HepG2 (cell line): ENCODE data around the gene ARMC8. TPM values are rescaled to one million over a fixed set of nuclear protein-coding genes. Genes with fewer than 3 reads are reported as not detected.
A peak's percentile ranks its signal among the peaks of the same experiment; 100 is the strongest.

Experiments
- ATAC-seq: fragments of 200-7000 bp; cut with Tn5 transposase; 3 replicates; pipeline ENCODE4 v1.9.1; 2020; ENCODE audit warnings: mild to moderate bottlenecking, moderate library complexity
- BruUV-seq: library from RNA; stranded (reverse); fragments of 400-500 nt; replicated peaks from 2 replicates; lab custom pipeline; 2021; lab: Mats Ljungman, UMichigan
- CTCF ChIA-PET: fragments of 300-600 bp; formaldehyde crosslinking; extraction: SDS; loops from one replicate; lab custom pipeline; 2021; ENCODE audit warnings: low total read pairs, inconsistent platforms, low intra/inter-chr PET ratio; lab: Yijun Ruan, JAX
- POLR2A ChIA-PET: fragments of 350-600 bp; sonication (Branson Sonifier 250); formaldehyde crosslinking; loops from one replicate; lab custom pipeline; 2020; ENCODE audit warnings: antibody characterized with exemption, inconsistent platforms; lab: Yijun Ruan, JAX
- DNase-seq: peaks from one replicate; pipeline ENCODE4 v3.0.0-alpha.2; 2015; ENCODE audit warnings: low spot score
- FAIRE-seq: peaks from 3 replicates; lab custom pipeline; 2011; peaks lifted over from hg19 to GRCh38; lab: Jason Lieb, UNC
- H2AFZ ChIP-seq: one replicate; pipeline ENCODE4 v1.6.1; 2011; ENCODE audit warnings: low read length, inconsistent platforms
- H3K27ac ChIP-seq: fragments of 300-600 bp; 3 replicates; pipeline ENCODE4 v1.8.0; 2011; ENCODE audit warnings: mixed run types, mild to moderate bottlenecking, mixed read lengths, low read length, inconsistent platforms; ENCODE audit not compliant: insufficient read depth; ENCODE audit errors: extremely low read length
- H3K27me3 ChIP-seq, 2 experiments: fragments of 200-600 bp in 1 of 2; 2 replicates in 1 of 2; 3 replicates in 1 of 2; pipeline versions ENCODE4 v1.6.0 to v1.8.0; 2011; ENCODE audit warnings: low read length in 2 of 2, mild to moderate bottlenecking in 2 of 2, moderate library complexity in 2 of 2, inconsistent platforms in 1 of 2; ENCODE audit not compliant: insufficient read depth in 2 of 2, control insufficient read depth in 1 of 2
- H3K36me3 ChIP-seq, 2 experiments: fragments of 200-600 bp in 1 of 2; replicated peaks in 1 of 2; 2 replicates in 1 of 2; 3 replicates in 1 of 2; pipeline versions ENCODE4 v1.5.1 to v1.8.0; 2011; ENCODE audit warnings: low read length in 2 of 2, inconsistent platforms in 1 of 2; ENCODE audit not compliant: insufficient read depth in 2 of 2, control insufficient read depth in 1 of 2
- H3K4me1 ChIP-seq: 2 replicates; pipeline ENCODE4 v1.5.1; 2012; ENCODE audit warnings: low read length, inconsistent platforms; ENCODE audit not compliant: insufficient read depth
- H3K4me2 ChIP-seq: 2 replicates; pipeline ENCODE4 v1.6.0; 2011; ENCODE audit warnings: low read depth, low read length, inconsistent platforms
- H3K4me3 ChIP-seq, 3 experiments: fragments of 200-600 bp in 1 of 3; sonication (generic), shearing (Covaris generic) in 1 of 3; replicated peaks in 1 of 3; 2 replicates each; pipeline ENCODE4 v1.5.1; 2011 to 2016; ENCODE audit warnings: low read length in 3 of 3, inconsistent platforms in 2 of 3, low read depth in 2 of 3, mild to moderate bottlenecking in 2 of 3, control low read depth in 1 of 3, mixed read lengths in 1 of 3; ENCODE audit not compliant: insufficient read depth in 1 of 3
- H3K79me2 ChIP-seq: one replicate; pipeline ENCODE4 v1.6.1; 2011; ENCODE audit warnings: low read length, inconsistent platforms; ENCODE audit not compliant: insufficient read depth
- H3K9ac ChIP-seq: 2 replicates; pipeline ENCODE4 v1.6.0; 2011; ENCODE audit warnings: mild to moderate bottlenecking, low read depth, low read length, inconsistent platforms; ENCODE audit not compliant: insufficient read depth
- H3K9me3 ChIP-seq: 2 replicates; pipeline ENCODE4 v1.5.1; 2012; ENCODE audit warnings: mild to moderate bottlenecking, low read length
- H4K20me1 ChIP-seq: 2 replicates; pipeline ENCODE4 v1.6.0; 2011; ENCODE audit warnings: inconsistent platforms, mild to moderate bottlenecking, low read length, moderate library complexity; ENCODE audit not compliant: insufficient read depth
- HNRNPUL1 ChIP-seq: fragments of 200-400 bp; formaldehyde crosslinking; IDR thresholded peaks from 2 replicates; pipeline ENCODE4 v1.6.1; 2017; ENCODE audit warnings: low read depth, mild to moderate bottlenecking, low read length, moderate library complexity
- KDM5B ChIP-seq: sonication (generic); formaldehyde crosslinking; IDR thresholded peaks from 2 replicates; pipeline ENCODE4 v1.4.0; 2020; ENCODE audit warnings: missing genetic modification reagents, mild to moderate bottlenecking, borderline replicate concordance
- KLF16 ChIP-seq, 2 experiments: sonication (generic) in 1 of 2; formaldehyde crosslinking in 1 of 2; IDR thresholded peaks; 2 replicates each; pipeline versions ENCODE4 v1.6.1 to v1.8.0; 2016 to 2023; ENCODE audit warnings: missing genetic modification reagents in 2 of 2, missing compliant biosample characterization in 1 of 2
- MAFF ChIP-seq: IDR thresholded peaks from 2 replicates; pipeline ENCODE4 v1.6.1; 2011; ENCODE audit warnings: low read depth, low read length, improper control_type of control experiment
- MAFK ChIP-seq, 2 experiments: IDR thresholded peaks in 1 of 2; conservative IDR thresholded peaks in 1 of 2; 2 replicates each; pipeline ENCODE4 v1.6.1; 2011; ENCODE audit warnings: improper control_type of control experiment in 2 of 2, low read length in 2 of 2
- SP5 ChIP-seq: IDR thresholded peaks from 2 replicates; pipeline ENCODE4 v1.6.1; 2016; ENCODE audit warnings: low read depth, borderline replicate concordance
- SUZ12 ChIP-seq: fragments of 150-350 bp; IDR thresholded peaks from 2 replicates; pipeline ENCODE4 v1.6.1; 2014; ENCODE audit warnings: low read depth, low read length
- TCF12 ChIP-seq, 2 experiments: fragments of 450-650 bp in 1 of 2; sonication (generic) in 1 of 2; formaldehyde crosslinking in 1 of 2; IDR thresholded peaks; 2 replicates each; pipeline versions ENCODE4 v1.6.1 to v1.8.0; 2017 to 2022; ENCODE audit warnings: antibody characterized with exemption in 1 of 2, mild to moderate bottlenecking in 1 of 2, missing genetic modification reagents in 1 of 2, moderate library complexity in 1 of 2
- ZBTB21 ChIP-seq: sonication (generic); formaldehyde crosslinking; IDR thresholded peaks from 2 replicates; pipeline ENCODE4 v1.4.0; 2020; ENCODE audit warnings: missing genetic modification reagents
- ZNF558 ChIP-seq: sonication (generic); formaldehyde crosslinking; IDR thresholded peaks from 2 replicates; pipeline ENCODE4 v1.9.0; 2022; ENCODE audit warnings: mild to moderate bottlenecking, missing genetic modification reagents, borderline replicate concordance
- ZNF790 ChIP-seq: sonication (generic); formaldehyde crosslinking; IDR thresholded peaks from 2 replicates; pipeline ENCODE4 v1.8.0; 2022; ENCODE audit warnings: missing genetic modification reagents, mild to moderate bottlenecking, borderline replicate concordance
- ZNF879 ChIP-seq: sonication (generic); formaldehyde crosslinking; IDR thresholded peaks from 2 replicates; pipeline ENCODE4 v1.8.1; 2023; ENCODE audit warnings: missing genetic modification reagents
- WGBS: methylation state at CpG from one replicate; pipeline ENCODE4 v1.1.6; 2017; ENCODE audit warnings: low lambda C conversion rate; 5-methylcytosine and 5-hydroxymethylcytosine counted together
- in situ Hi-C: cut with HindIII; loops from 2 replicates; pipeline ENCODE4 v1.10.0; 2017; ENCODE audit warnings: low pct_unique_long_range_greater_than_20kb; ENCODE audit not compliant: extremely low pct_ligation_motif_present
- intact Hi-C: fragments of 100-400 bp; cut with micrococcal nuclease; formaldehyde crosslinking; loops from one replicate; pipeline ENCODE4 v1.10.0; 2022; ENCODE audit not compliant: unreplicated experiment
- polyA plus RNA-seq, 8 experiments: library from polyadenylated mRNA; depleted of rRNA in 3 of 8; stranded (reverse) in 7 of 8; unstranded in 1 of 8; fragments of >200 nt; fragmentation: Illumina TruSeq in 4 of 8; extraction: Trizol in 4 of 8; gene quantifications; 2 replicates each; pipeline versions ENCODE4 v1.2.1 to v1.2.3, GENCODE V29; 2011 to 2016; ENCODE audit warnings: low read depth in 4 of 8, missing spikeins in 1 of 8, mixed read lengths in 1 of 8; ENCODE audit not compliant: insufficient read depth in 1 of 8
- total RNA-seq, 5 experiments: library from RNA; depleted of rRNA; stranded (reverse); fragments of >200 nt; fragmentation: Illumina TruSeq; extraction: Trizol; gene quantifications; 2 replicates each; pipeline ENCODE4 v1.2.3, GENCODE V29; 2016; ENCODE audit warnings: low read depth in 1 of 5
- TF ChIP-seq, protein P1 (sequence below): sonication (generic); formaldehyde crosslinking; IDR thresholded peaks from 2 replicates; pipeline ENCODE4 v1.5.1; 2020; ENCODE audit warnings: mild to moderate bottlenecking, missing genetic modification reagents, borderline replicate concordance

Gene ARMC8
- total and polyA plus RNA-seq, 2 of the 13 experiments (the other 11 are each of a cell fraction or from before 2014, with no cell fraction given): 38.9 to 55.3 TPM

DNA sequence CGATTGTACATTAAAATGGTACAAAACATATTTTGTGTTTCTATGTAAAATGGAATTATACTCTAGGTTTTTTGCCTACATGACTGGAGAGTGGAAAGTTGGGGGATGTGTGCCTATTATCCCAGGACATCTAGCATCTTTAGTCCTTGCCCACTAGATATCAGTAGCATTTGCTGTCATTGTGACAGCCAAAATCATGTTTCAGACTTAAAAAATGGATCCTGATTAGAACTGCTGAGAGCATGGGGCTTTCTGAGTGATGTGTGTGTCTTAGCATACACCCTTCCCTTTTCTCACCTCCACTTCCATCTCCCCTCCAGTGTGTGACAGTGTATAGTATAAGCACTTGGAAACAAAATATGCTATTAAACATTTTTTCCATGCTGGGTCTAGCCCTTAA lies 13.3 kb downstream of the ARMC8 start (continued):
- TF ChIP-seq, protein P1, sequence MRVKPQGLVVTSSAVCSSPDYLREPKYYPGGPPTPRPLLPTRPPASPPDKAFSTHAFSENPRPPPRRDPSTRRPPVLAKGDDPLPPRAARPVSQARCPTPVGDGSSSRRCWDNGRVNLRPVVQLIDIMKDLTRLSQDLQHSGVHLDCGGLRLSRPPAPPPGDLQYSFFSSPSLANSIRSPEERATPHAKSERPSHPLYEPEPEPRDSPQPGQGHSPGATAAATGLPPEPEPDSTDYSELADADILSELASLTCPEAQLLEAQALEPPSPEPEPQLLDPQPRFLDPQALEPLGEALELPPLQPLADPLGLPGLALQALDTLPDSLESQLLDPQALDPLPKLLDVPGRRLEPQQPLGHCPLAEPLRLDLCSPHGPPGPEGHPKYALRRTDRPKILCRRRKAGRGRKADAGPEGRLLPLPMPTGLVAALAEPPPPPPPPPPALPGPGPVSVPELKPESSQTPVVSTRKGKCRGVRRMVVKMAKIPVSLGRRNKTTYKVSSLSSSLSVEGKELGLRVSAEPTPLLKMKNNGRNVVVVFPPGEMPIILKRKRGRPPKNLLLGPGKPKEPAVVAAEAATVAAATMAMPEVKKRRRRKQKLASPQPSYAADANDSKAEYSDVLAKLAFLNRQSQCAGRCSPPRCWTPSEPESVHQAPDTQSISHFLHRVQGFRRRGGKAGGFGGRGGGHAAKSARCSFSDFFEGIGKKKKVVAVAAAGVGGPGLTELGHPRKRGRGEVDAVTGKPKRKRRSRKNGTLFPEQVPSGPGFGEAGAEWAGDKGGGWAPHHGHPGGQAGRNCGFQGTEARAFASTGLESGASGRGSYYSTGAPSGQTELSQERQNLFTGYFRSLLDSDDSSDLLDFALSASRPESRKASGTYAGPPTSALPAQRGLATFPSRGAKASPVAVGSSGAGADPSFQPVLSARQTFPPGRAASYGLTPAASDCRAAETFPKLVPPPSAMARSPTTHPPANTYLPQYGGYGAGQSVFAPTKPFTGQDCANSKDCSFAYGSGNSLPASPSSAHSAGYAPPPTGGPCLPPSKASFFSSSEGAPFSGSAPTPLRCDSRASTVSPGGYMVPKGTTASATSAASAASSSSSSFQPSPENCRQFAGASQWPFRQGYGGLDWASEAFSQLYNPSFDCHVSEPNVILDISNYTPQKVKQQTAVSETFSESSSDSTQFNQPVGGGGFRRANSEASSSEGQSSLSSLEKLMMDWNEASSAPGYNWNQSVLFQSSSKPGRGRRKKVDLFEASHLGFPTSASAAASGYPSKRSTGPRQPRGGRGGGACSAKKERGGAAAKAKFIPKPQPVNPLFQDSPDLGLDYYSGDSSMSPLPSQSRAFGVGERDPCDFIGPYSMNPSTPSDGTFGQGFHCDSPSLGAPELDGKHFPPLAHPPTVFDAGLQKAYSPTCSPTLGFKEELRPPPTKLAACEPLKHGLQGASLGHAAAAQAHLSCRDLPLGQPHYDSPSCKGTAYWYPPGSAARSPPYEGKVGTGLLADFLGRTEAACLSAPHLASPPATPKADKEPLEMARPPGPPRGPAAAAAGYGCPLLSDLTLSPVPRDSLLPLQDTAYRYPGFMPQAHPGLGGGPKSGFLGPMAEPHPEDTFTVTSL (CRISPR knock-in tag): no peak
- no peak for TF ChIP-seq KDM5B (CRISPR knock-in tag)

DNA sequence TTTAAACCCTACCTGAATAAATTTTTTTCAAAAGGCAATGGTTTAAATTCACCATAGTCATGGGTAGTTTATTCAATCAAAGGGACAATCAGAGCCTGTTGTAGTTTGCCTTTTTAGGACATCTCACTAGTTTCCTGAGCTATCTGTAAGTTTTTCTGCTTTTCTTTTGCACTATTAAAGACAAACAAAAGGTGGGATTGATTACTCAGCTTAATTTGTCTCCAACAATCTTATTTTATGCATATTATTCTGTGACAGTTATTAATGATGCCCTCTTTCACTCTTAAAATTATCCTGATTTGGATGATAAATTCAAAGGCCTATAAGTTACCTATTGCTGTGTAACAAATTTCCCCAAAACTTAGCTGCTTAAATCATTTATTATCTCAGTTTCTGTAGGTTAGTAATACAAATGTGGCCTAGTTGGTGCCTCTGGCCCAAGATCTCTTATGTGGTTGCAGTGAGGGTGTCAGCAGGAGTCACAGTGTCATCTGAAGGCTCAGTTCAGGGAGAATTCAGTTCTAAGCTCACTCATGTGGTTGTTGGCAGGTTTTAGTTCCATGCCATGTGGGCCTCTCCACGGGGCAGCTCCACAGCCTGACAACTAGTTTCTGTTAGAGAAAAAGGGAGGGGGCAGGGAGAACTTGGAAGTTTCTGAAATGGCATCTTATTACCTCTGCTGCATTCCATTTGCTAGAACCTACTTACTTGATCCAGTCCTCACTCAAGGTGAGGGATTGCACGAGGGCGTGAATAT lies 16.0 kb downstream of the ARMC8 start:
- H3K79me2 ChIP-seq: peaks cover 91% of the 10 kb centered on the region
- intact Hi-C loops (no loop called here), in situ Hi-C loops (no loop called here)
- WGBS: 100% methylated on average over 3 of the region's 3 CpGs
- no peaks in the 10 kb centered on the region for H3K4me1 ChIP-seq
- H3K9ac ChIP-seq: no peak overlapping the region
- no peak overlapping the region for H3K4me3 ChIP-seq
- no peak overlapping the region for H2AFZ ChIP-seq
- H4K20me1 ChIP-seq: peaks cover 16% of the 10 kb centered on the region
- no peak overlapping the region for H3K4me2 ChIP-seq
- POLR2A ChIA-PET: no interaction called here
- BruUV-seq: no TSS peak
- TF ChIP-seq MAFK (conservative IDR thresholded peaks at IDR 0.05 in 1 of 2, IDR thresholded peaks at IDR 0.05 in 1 of 2; ENCODE audit: low read length in 2 of 2): peak in 1 of 2 experiments; percentile 64; a peak in 2 of 4 replicates
- peak; percentile 17; the same call in 1 of the 2 replicates for TF ChIP-seq MAFF
- no peak for TF ChIP-seq HNRNPUL1
- no peak for TF ChIP-seq ZNF790 (CRISPR knock-in tag)
- no peak for TF ChIP-seq ZNF558 (CRISPR knock-in tag)
- no peak for TF ChIP-seq TCF12 (IDR thresholded peaks at IDR 0.05)
- TF ChIP-seq TCF12 (CRISPR knock-in tag; IDR thresholded peaks at IDR 0.05): no peak
- TF ChIP-seq KLF16 (CRISPR knock-in tag; IDR thresholded peaks at IDR 0.05): no peak
- no peak for TF ChIP-seq ZBTB21 (CRISPR knock-in tag)
- no peak for TF ChIP-seq SUZ12
- no peak for TF ChIP-seq ZNF879 (CRISPR knock-in tag)
- TF ChIP-seq SP5 (CRISPR knock-in tag): no peak
- TF ChIP-seq, all 625 proteins: peak for 2
- ATAC-seq: no peak
- H3K27ac ChIP-seq: no peak overlapping the region
- H3K27me3 ChIP-seq: no peaks in the 10 kb centered on the region
- no peak for DNase-seq
- no peak for FAIRE-seq
- H3K9me3 ChIP-seq: no peaks in the 10 kb centered on the region
- CTCF ChIA-PET: no interaction called here
- H3K36me3 ChIP-seq: peaks cover 0 to 3% of the 10 kb centered on the region in 2 experiments; a peak in 3 of 5 replicates
